Measurements from ENCODE around the gene ITM2A.

ITM2A gene

DNA sequence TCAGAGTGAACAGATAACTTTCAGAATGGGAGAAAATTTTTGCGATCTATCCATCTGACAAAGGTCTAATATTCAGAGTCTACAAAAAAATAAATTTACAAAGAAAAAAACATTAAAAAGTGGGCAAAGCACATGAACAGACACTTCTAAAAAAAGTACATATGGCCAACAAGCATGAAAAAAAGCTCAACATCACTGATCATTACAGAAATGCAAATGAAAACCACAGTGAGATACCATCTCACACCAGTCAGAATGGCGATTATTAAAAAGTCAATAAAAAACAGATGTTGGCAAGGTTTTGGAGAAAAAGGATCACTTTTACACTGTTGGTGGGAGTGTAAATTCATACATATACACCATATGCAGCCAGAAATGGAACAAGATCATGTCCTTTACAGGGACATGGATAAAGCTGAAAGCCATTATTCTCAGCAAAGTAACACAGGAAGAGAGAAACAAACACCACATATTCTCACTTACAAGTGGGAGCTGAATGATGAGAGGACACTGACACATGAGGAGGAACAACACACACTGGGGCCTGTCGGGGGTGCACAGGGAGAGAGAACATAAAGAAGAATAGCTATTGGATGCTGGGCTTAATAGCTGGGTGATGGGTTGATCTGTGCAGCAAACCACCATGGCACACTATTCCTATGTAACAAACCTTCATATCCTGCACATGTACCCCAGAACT, 41.6 kb upstream of the ITM2A start:
- CTCF ChIA-PET = no interaction called here
- no peak overlapping the region for H3K4me3 ChIP-seq (ENCODE audit: control insufficient read depth in 1 of 7, extremely low read depth in 1 of 7, insufficient read depth in 4 of 7, low read depth in 2 of 7, low read length in 6 of 7)
- DNase-seq = no peak
- H3K27ac ChIP-seq (ENCODE audit: insufficient read depth in 1 of 2, low read depth in 1 of 2, low read length in 2 of 2, poor library complexity in 1 of 2, severe bottlenecking in 2 of 2) = no peak overlapping the region
- no peaks in the 10 kb centered on the region for H3K9me3 ChIP-seq (ENCODE audit: control extremely low read depth in 1 of 5, control insufficient read depth in 4 of 5, insufficient read depth in 2 of 5, low read depth in 1 of 5, low read length in 4 of 5)
- POLR2A ChIA-PET = no interaction called here
- no peaks in the 10 kb centered on the region for H3K27me3 ChIP-seq (replicated peaks in 2 of 5; ENCODE audit: control insufficient read depth in 4 of 5, insufficient read depth in 5 of 5, low read length in 4 of 5)
- WGBS (ENCODE audit: insufficient coverage) = no CpG with 5 or more reads among the region's 3 CpGs
- H3K4me1 ChIP-seq (ENCODE audit: control extremely low read depth in 1 of 4, control insufficient read depth in 4 of 4, insufficient read depth in 4 of 4, low read length in 3 of 4) = peaks cover 0 to 6% (median 0%) of the 10 kb centered on the region in 4 experiments
- H3K36me3 ChIP-seq (ENCODE audit: control insufficient read depth in 4 of 4, insufficient read depth in 4 of 4, low read length in 3 of 4) = no peaks in the 10 kb centered on the region

DNA sequence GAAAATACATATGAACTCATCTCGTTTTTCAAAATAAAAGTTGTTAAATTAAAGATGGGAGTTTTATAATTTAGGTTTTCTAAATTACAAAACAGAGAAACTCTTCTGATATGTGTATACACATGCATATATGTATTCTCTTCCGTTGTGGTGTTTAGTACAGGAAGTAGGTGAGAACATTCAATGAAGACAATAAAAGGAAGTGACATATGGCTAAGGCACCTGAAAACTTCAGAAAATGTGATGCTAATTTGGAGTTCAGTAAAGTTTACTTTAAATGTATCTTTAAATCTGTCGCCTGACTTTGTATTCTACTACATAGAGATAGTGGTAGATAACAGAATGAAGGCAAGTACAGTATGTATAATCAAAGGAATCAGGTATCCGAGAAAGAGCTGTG, 33.5 kb upstream of the ITM2A start:
- ChIA-PET POLR2A (no interaction called here), CTCF (no interaction called here)

GRCh38 chrX:79375340-79375739, 8.2 kb upstream of the ITM2A start:
- CTCF ChIA-PET = no interaction called here

More for the DNA sequence above, 33.5 kb upstream of the ITM2A start:
- no peaks in the 10 kb centered on the region for H3K9me3 ChIP-seq (ENCODE audit: control extremely low read depth in 1 of 5, control insufficient read depth in 4 of 5, insufficient read depth in 2 of 5, low read depth in 1 of 5, low read length in 4 of 5)
- no peak for DNase-seq
- H3K27ac ChIP-seq (ENCODE audit: insufficient read depth in 1 of 2, low read depth in 1 of 2, low read length in 2 of 2, poor library complexity in 1 of 2, severe bottlenecking in 2 of 2) = no peak overlapping the region
- WGBS (ENCODE audit: insufficient coverage) = 100% methylated on average over 1 of the region's 4 CpGs
- no peaks in the 10 kb centered on the region for H3K36me3 ChIP-seq (ENCODE audit: control insufficient read depth in 4 of 4, insufficient read depth in 4 of 4, low read length in 3 of 4)
- no peaks in the 10 kb centered on the region for H3K4me1 ChIP-seq (ENCODE audit: control extremely low read depth in 1 of 4, control insufficient read depth in 4 of 4, insufficient read depth in 4 of 4, low read length in 3 of 4)
- peaks cover 0 to 4% (median 0%) of the 10 kb centered on the region in 5 experiments for H3K27me3 ChIP-seq (replicated peaks in 2 of 5; ENCODE audit: control insufficient read depth in 4 of 5, insufficient read depth in 5 of 5, low read length in 4 of 5)
- no peak overlapping the region for H3K4me3 ChIP-seq (ENCODE audit: control insufficient read depth in 1 of 7, extremely low read depth in 1 of 7, insufficient read depth in 4 of 7, low read depth in 2 of 7, low read length in 6 of 7)

DNA sequence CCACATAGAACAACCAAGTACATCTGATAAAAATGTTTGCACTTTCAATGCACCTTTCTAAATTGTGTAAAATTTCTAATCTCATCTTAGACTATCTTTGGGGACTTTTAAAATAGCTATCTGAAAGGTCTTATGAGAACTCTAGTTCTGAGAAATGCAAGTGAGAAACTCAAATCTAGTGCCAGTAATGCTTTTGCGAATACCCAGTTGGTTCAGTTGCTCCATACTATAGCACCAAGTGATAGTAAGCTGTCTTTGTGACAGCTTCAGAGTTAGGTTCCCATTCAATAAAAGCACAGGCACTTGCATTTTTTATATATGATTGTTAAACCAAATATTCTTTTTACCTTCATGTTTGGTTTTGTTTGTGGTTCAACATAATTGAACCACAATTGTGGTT, 4.5 kb upstream of the ITM2A start:
- WGBS (ENCODE audit: insufficient coverage) = 67% methylated on average over 1 of the region's 1 CpG
- no peak overlapping the region for H3K4me3 ChIP-seq (ENCODE audit: control insufficient read depth in 1 of 7, extremely low read depth in 1 of 7, insufficient read depth in 4 of 7, low read depth in 2 of 7, low read length in 6 of 7)
- POLR2A ChIA-PET = no interaction called here
- no peaks in the 10 kb centered on the region for H3K9me3 ChIP-seq (ENCODE audit: control extremely low read depth in 1 of 5, control insufficient read depth in 4 of 5, insufficient read depth in 2 of 5, low read depth in 1 of 5, low read length in 4 of 5)
- DNase-seq = no peak
- H3K4me1 ChIP-seq (ENCODE audit: control extremely low read depth in 1 of 4, control insufficient read depth in 4 of 4, insufficient read depth in 4 of 4, low read length in 3 of 4) = peaks cover 0 to 12% (median 3%) of the 10 kb centered on the region in 4 experiments
- H3K36me3 ChIP-seq (ENCODE audit: control insufficient read depth in 4 of 4, insufficient read depth in 4 of 4, low read length in 3 of 4) = no peaks in the 10 kb centered on the region
- H3K27me3 ChIP-seq (replicated peaks in 2 of 5; ENCODE audit: control insufficient read depth in 4 of 5, insufficient read depth in 5 of 5, low read length in 4 of 5) = peaks cover 0 to 5% (median 0%) of the 10 kb centered on the region in 5 experiments
- CTCF ChIA-PET = no interaction called here
- H3K27ac ChIP-seq (ENCODE audit: insufficient read depth in 1 of 2, low read depth in 1 of 2, low read length in 2 of 2, poor library complexity in 1 of 2, severe bottlenecking in 2 of 2) = no peak overlapping the region

More at GRCh38 chrX:79375340-79375739, 8.2 kb upstream of the ITM2A start:
- Histone ChIP-seq H3K4me1 (ENCODE audit: control extremely low read depth in 1 of 4, control insufficient read depth in 4 of 4, insufficient read depth in 4 of 4, low read length in 3 of 4) (no peaks in the 10 kb centered on the region), H3K9me3 (ENCODE audit: control extremely low read depth in 1 of 5, control insufficient read depth in 4 of 5, insufficient read depth in 2 of 5, low read depth in 1 of 5, low read length in 4 of 5) (peaks cover 0 to 4% (median 0%) of the 10 kb centered on the region in 5 experiments), H3K27me3 (replicated peaks in 2 of 5; ENCODE audit: control insufficient read depth in 4 of 5, insufficient read depth in 5 of 5, low read length in 4 of 5) (peaks cover 0 to 3% (median 0%) of the 10 kb centered on the region in 5 experiments), H3K27ac (ENCODE audit: insufficient read depth in 1 of 2, low read depth in 1 of 2, low read length in 2 of 2, poor library complexity in 1 of 2, severe bottlenecking in 2 of 2) (no peak overlapping the region), H3K4me3 (ENCODE audit: control insufficient read depth in 1 of 7, extremely low read depth in 1 of 7, insufficient read depth in 4 of 7, low read depth in 2 of 7, low read length in 6 of 7) (no peak overlapping the region), H3K36me3 (ENCODE audit: control insufficient read depth in 4 of 4, insufficient read depth in 4 of 4, low read length in 3 of 4) (no peaks in the 10 kb centered on the region)
- WGBS (ENCODE audit: insufficient coverage) = no CpG with 5 or more reads among the region's 2 CpGs
- DNase-seq = no peak
- POLR2A ChIA-PET = no interaction called here

- Histone ChIP-seq H3K36me3 (ENCODE audit: control insufficient read depth in 4 of 4, insufficient read depth in 4 of 4, low read length in 3 of 4) (no peaks in the 10 kb centered on the region), H3K4me3 (ENCODE audit: control insufficient read depth in 1 of 7, extremely low read depth in 1 of 7, insufficient read depth in 4 of 7, low read depth in 2 of 7, low read length in 6 of 7) (no peak overlapping the region), H3K27ac (ENCODE audit: insufficient read depth in 1 of 2, low read depth in 1 of 2, low read length in 2 of 2, poor library complexity in 1 of 2, severe bottlenecking in 2 of 2) (no peak overlapping the region), H3K27me3 (replicated peaks in 2 of 5; ENCODE audit: control insufficient read depth in 4 of 5, insufficient read depth in 5 of 5, low read length in 4 of 5) (peaks cover 0 to 5% (median 0%) of the 10 kb centered on the region in 5 experiments), H3K9me3 (ENCODE audit: control extremely low read depth in 1 of 5, control insufficient read depth in 4 of 5, insufficient read depth in 2 of 5, low read depth in 1 of 5, low read length in 4 of 5) (no peaks in the 10 kb centered on the region), H3K4me1 (ENCODE audit: control extremely low read depth in 1 of 4, control insufficient read depth in 4 of 4, insufficient read depth in 4 of 4, low read length in 3 of 4) (peaks cover 0 to 12% (median 3%) of the 10 kb centered on the region in 4 experiments)
- POLR2A ChIA-PET = no interaction called here
- 29% methylated on average over 1 of the region's 2 CpGs for WGBS (ENCODE audit: insufficient coverage)
- DNase-seq = no peak
- CTCF ChIA-PET = no interaction called here
Measured at GRCh38 chrX:79371101-79371500, 4.0 kb upstream of the ITM2A start.

- Histone ChIP-seq H3K36me3 (ENCODE audit: control insufficient read depth in 4 of 4, insufficient read depth in 4 of 4, low read length in 3 of 4) (no peaks in the 10 kb centered on the region), H3K27ac (ENCODE audit: insufficient read depth in 1 of 2, low read depth in 1 of 2, low read length in 2 of 2, poor library complexity in 1 of 2, severe bottlenecking in 2 of 2) (no peak overlapping the region), H3K4me3 (ENCODE audit: control insufficient read depth in 1 of 7, extremely low read depth in 1 of 7, insufficient read depth in 4 of 7, low read depth in 2 of 7, low read length in 6 of 7) (no peak overlapping the region), H3K9me3 (ENCODE audit: control extremely low read depth in 1 of 5, control insufficient read depth in 4 of 5, insufficient read depth in 2 of 5, low read depth in 1 of 5, low read length in 4 of 5) (no peaks in the 10 kb centered on the region), H3K4me1 (ENCODE audit: control extremely low read depth in 1 of 4, control insufficient read depth in 4 of 4, insufficient read depth in 4 of 4, low read length in 3 of 4) (peaks cover 0 to 13% (median 7%) of the 10 kb centered on the region in 4 experiments), H3K27me3 (replicated peaks in 2 of 5; ENCODE audit: control insufficient read depth in 4 of 5, insufficient read depth in 5 of 5, low read length in 4 of 5) (peaks cover 0 to 5% (median 0%) of the 10 kb centered on the region in 5 experiments)
- POLR2A ChIA-PET = no interaction called here
- CTCF ChIA-PET = no interaction called here
- no peak for DNase-seq
- 82% methylated on average over 1 of the region's 1 CpG for WGBS (ENCODE audit: insufficient coverage)
Measured at GRCh38 chrX:79369871-79370270, 2.7 kb upstream of the ITM2A start.

DNA sequence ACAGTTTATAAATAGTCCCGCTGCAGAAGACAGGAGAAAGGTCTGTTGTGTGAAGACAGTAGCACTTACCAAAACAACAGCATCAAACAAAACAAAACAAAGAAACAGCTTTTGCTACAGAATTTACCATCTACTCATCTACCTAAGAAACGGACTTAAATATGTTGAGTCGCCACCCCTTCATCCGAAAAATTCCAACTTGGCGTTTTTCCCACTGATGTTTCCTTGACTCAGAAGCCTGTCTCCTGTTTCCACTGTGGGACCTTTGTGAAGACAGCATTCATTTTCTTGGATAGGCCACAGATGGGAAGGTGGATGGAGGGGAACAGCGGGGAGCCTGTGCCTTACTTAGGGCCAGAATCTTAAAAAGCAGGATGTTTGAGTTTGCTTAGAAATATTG, 1.3 kb upstream of the ITM2A start:
- CTCF ChIA-PET = interaction anchor here (0.9 to 1.4 kb wide), 2 partner anchors 10 to 213 kb away, joined by 3 to 4 read pairs; no protein-coding TSS in a partner anchor
- POLR2A ChIA-PET = no interaction called here

More for the DNA sequence above, 1.3 kb upstream of the ITM2A start:
- H3K27me3 ChIP-seq (replicated peaks in 2 of 5; ENCODE audit: control insufficient read depth in 4 of 5, insufficient read depth in 5 of 5, low read length in 4 of 5) = peaks cover 0 to 5% (median 0%) of the 10 kb centered on the region in 5 experiments
- H3K4me1 ChIP-seq (ENCODE audit: control extremely low read depth in 1 of 4, control insufficient read depth in 4 of 4, insufficient read depth in 4 of 4, low read length in 3 of 4) = peaks cover 0 to 19% (median 7%) of the 10 kb centered on the region in 4 experiments
- H3K4me3 ChIP-seq (ENCODE audit: control insufficient read depth in 1 of 7, extremely low read depth in 1 of 7, insufficient read depth in 4 of 7, low read depth in 2 of 7, low read length in 6 of 7) = no peak overlapping the region
- H3K9me3 ChIP-seq (ENCODE audit: control extremely low read depth in 1 of 5, control insufficient read depth in 4 of 5, insufficient read depth in 2 of 5, low read depth in 1 of 5, low read length in 4 of 5) = no peaks in the 10 kb centered on the region
- no peak for DNase-seq
- no peak overlapping the region for H3K27ac ChIP-seq (ENCODE audit: insufficient read depth in 1 of 2, low read depth in 1 of 2, low read length in 2 of 2, poor library complexity in 1 of 2, severe bottlenecking in 2 of 2)
- WGBS (ENCODE audit: insufficient coverage) = 80% methylated on average over 1 of the region's 6 CpGs
- no peaks in the 10 kb centered on the region for H3K36me3 ChIP-seq (ENCODE audit: control insufficient read depth in 4 of 4, insufficient read depth in 4 of 4, low read length in 3 of 4)
